ENCODE measurements around the gene SLC16A5.

GRCh38 chr17:75130632-75131277, 43.0 kb downstream of the SLC16A5 start:
- TF ChIP-seq CTCF (IDR thresholded peaks at IDR 0.05), result peak in 2 of 6 experiments; percentile 28 to 44
- TF ChIP-seq POLR2A (IDR thresholded peaks at IDR 0.05), result no peak
